Stimulated activated CD8-positive, alpha-beta memory T cell treated with anti-CD3 and anti-CD28 coated beads, Interleukin-2, amount 100 ng/mL, for 48 hours (primary cell): ENCODE results near the gene CYP24A1.
"Not testable (repeated sequence)": the region's sequence is repeated elsewhere in the genome, so short reads cannot be mapped to it uniquely, and the experiment has no call there.

ENCODE experiments used
- DNase-seq, 2 donors: peaks; one replicate each; pipeline ENCODE4 v3.0.0-alpha.2; 2020; ENCODE audit warnings: low read depth in 2 of 2

Gene CYP24A1

GRCh38 chr20:54133434-54134427 lies 40.1 kb downstream of the CYP24A1 start:
- no peak for DNase-seq

DNA sequence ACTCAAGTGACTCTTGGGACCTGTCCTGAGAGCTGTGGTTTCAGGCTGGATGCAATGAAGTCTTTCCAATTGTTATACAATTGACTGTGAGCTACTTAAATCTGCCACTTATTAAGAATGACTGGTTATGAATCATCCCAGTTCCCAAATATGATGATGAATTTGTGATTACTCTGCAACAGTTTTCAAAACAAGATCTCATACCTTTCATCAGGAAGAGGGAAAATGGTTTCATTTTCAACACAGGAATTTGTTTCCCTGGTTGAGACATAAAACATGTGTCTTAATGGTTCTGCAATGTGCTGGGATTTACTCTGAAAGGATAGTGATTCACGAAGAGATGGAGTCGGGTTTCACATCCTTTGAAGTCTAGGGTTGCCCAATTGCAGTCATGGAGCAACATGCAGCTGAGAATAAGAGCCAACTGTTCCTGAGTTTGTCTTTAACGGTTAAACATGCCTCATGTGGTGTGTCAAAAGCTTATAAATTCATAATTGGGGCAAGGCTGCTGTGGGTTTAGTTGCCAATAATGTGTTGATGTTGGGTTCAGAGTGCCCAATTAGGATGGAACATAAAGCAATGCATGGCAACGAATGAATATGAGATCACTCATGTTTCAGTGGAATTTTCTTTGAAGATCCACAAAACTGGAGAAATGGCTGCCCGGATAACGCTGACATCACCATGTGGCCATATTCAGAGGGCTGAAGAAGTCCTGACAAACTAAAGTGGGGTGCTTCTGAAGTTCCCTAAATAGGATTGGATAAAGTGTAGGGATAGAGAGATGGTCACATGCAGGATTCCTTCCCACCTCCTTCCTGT lies 41.0 kb downstream of the CYP24A1 start:
- DNase-seq: no peak

- DNase-seq: no peak
Measured at GRCh38 chr20:54131675-54132611, 41.8 kb downstream of the CYP24A1 start.

- DNase-seq: not testable (repeated sequence)
Measured at GRCh38 chr20:54131125-54131524, 42.7 kb downstream of the CYP24A1 start.

DNA sequence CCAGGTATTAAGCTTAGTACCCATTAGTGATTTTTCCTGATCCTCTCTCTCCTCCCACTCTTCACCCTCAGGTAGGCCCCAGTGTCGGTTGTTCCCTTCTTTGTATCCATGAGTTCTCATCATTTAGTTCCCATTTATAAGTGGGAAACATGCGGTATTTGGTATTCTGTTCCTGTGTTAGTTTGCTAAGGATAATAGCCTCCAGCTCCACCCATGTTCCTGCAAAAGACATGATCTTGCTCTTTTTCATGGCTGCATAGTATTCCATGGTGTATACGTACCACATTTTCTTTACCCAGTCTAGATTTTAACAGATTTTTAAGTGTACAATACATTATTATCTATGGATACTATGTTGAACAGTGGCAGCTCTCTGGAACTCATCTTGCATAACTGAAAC lies 44.4 kb downstream of the CYP24A1 start:
- DNase-seq: no peak

GRCh38 chr20:54127855-54128574 lies 45.8 kb downstream of the CYP24A1 start:
- DNase-seq: no peak

- no peak for DNase-seq
Measured at GRCh38 chr20:54126806-54127655, 46.8 kb downstream of the CYP24A1 start.

DNA sequence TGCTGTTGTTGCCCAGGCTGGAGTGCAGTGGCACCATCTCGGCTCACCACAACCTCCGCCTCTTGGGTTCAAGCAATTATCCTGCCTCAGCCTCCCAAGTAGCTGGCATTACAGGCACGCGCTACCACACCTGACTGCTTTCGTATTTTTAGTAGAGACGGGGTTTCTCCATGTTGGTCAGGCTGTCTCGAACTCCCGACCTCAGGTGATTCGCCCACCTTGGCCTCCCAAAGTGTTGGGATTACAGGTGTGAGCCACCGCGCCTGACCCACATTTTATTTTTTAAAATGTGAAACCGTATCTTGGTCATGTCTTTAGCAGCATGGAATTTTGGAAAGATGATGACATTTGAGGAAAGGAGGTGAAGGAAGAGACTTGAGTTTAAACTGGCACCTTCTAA lies 47.5 kb downstream of the CYP24A1 start:
- not testable (repeated sequence) for DNase-seq

- DNase-seq: no peak
Measured at GRCh38 chr20:54123587-54124180, 50.1 kb downstream of the CYP24A1 start.

DNA sequence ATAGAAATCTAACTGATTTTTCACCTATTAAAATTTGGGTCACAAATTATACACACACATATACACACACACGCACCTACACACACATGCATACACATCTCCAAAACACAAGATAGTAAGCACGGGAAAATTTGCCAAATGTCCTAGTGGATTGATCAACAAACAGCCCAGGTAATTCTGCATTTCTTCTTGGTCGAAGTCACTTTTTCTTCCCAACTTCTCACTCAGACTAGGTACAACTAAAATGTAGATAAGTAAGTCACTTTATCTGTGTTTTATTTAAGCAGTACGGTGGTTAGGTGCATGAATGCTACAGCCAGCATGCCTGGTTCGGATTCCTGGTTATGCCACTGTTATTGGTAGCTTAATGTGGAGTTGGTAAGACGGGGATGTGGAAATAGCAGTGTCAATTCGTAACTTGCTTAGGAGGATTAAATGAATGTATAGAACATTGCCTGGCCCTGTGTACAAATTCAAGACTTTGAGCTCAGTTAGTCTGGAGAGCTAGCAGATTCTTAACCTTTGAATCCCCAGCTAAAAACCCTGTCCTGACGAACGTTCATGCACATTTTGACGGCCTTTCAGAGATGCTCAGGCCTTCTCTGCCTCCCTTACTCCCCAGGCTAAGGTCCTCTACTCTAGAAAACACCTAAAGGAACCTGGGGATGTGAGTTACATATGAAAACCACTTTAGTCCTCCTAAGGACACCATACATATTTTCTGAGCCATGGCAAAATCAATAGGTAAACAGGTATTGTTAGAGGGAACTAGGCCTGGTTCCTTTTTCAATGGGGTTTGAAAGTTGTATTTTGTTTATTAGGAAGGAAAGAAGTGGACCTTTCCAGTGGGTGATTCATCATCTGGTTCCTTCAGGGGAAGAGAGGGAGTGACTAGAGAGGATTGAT lies 50.9 kb downstream of the CYP24A1 start:
- no peak for DNase-seq

DNA sequence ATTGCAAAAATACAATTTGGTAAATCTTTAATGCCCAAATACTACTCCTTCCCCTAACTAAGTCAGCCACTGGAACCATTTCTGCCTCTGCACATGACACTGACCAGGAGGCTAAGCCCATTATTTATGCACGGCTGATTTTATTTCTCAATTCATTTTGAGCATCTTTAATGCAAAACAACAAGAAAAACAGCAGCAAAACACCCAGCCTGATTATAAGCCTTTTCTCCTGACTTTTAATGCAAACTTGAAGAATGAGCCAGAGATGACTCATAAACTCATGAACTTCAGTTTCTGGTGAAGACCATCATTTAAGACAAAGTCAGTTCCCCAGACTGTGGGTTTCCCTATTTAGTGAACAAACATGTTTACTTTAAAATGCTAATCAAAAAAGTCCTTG lies 51.6 kb downstream of the CYP24A1 start:
- DNase-seq: no peak

DNA sequence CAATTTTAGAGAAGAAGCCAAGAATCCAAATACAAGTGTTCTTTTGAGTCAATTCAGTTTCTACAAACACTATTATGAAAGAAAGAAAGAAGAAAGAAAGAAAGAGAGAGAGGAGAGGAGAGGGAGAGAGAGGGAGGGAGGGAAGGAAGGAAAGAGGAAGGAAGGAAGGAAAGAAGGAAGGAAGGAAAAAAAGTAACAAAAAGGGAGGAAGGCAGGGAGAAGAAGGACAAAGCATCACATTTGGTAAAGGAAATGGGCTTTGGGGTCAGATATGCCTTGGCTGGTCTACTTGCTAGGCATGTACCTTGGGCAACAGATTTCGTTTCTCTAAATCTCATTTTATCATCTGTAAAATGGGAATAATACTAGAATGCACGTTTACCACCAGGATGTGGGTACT lies 54.0 kb downstream of the CYP24A1 start:
- no peak for DNase-seq

GRCh38 chr20:54118220-54119001 lies 55.4 kb downstream of the CYP24A1 start:
- DNase-seq: no peak

DNA sequence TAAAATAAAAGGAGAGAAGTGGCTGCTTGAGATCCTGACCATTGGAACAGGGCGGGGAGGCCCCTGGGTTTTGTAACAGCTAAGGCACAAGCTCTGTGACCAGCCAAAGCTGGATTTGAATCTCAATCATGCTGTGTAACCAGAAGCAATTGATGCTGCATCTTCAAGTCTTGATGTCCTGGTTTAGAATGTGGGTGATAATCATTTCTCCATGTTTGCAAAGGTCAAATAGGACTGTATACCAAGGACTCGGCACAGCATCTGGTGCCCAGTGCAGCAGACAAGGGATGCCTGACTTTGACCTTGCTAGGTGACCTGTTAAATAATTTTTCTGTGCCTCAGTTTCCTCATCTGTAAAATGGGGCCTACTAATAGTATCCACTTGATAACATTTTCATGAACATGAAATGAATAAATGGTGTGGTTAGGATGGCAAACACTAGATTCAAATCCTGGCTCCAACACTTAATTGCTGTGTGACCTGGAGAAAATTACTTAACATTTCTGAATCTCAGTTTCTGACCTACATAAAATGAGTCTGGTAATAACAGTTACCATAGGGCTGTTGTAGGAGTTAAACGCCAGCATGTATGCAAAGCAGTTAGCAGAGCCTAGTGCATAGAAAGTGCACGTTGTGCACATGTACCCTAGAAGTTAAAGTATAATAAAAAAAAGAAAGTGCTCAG lies 57.1 kb downstream of the CYP24A1 start:
- DNase-seq: no peak

DNA sequence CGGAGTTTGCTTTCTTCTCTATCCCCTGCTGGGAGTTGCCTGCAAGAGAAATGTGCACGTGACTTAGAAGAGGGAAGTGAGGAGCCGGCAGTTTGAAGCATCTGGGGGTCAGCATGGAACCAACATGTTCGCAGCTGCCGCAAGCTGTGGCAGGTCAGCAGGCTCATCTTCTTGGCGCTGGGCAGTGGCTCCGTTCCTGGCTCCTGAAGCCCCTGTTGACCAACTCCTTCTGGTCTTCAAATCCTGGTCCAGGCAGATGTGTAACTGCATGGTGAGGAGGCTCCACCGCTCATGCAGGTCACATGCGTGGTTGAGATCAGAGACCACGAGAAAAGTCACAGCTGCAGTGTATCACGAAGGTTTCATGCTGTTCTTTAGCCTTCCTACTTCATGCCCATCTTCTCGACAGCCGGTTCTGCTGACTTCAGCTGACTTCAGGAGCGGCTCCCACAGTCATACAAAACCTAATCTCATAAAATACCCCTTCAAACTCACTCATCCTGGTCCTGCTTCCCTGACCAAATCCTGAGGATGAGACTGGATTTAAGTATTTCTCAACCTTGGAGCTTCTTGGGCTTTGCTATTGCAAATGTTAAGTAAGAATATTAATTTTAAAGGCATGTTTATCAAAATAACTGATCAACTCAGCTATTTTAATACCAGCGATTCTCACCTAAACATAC lies 58.5 kb downstream of the CYP24A1 start:
- no peak for DNase-seq

GRCh38 chr20:54114109-54114508 lies 59.7 kb downstream of the CYP24A1 start:
- no peak for DNase-seq
